ENCODE data around the gene ATXN1. TPM values are rescaled to one million over a fixed set of nuclear protein-coding genes. Genes with fewer than 3 reads are reported as not detected.
"Not testable (repeated sequence)": the region's sequence is repeated elsewhere in the genome, so short reads cannot be mapped to it uniquely, and the experiment has no call there.

Gene ATXN1
- total RNA-seq, 1 donor from 2014 or later: 18.4 TPM

GRCh38 chr6:16264785-16265184 is 496.5 kb downstream of the ATXN1 start:
- DNase-seq (ENCODE audit: low read depth) (no peak), FAIRE-seq (no peak)
- no peak overlapping the region for H3K4me3 ChIP-seq (ENCODE audit: low read depth, low read length)
- no peaks in the 10 kb centered on the region for H3K27me3 ChIP-seq (ENCODE audit: control insufficient read depth, insufficient read depth, low read length)
- no peaks in the 10 kb centered on the region for H3K36me3 ChIP-seq (ENCODE audit: control insufficient read depth, insufficient read depth, low read length)
- TF ChIP-seq, protein P1, sequence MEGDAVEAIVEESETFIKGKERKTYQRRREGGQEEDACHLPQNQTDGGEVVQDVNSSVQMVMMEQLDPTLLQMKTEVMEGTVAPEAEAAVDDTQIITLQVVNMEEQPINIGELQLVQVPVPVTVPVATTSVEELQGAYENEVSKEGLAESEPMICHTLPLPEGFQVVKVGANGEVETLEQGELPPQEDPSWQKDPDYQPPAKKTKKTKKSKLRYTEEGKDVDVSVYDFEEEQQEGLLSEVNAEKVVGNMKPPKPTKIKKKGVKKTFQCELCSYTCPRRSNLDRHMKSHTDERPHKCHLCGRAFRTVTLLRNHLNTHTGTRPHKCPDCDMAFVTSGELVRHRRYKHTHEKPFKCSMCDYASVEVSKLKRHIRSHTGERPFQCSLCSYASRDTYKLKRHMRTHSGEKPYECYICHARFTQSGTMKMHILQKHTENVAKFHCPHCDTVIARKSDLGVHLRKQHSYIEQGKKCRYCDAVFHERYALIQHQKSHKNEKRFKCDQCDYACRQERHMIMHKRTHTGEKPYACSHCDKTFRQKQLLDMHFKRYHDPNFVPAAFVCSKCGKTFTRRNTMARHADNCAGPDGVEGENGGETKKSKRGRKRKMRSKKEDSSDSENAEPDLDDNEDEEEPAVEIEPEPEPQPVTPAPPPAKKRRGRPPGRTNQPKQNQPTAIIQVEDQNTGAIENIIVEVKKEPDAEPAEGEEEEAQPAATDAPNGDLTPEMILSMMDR (IDR thresholded peaks at IDR 0.05; ENCODE audit: insufficient read depth, low read length, severe bottlenecking): no peak

DNA sequence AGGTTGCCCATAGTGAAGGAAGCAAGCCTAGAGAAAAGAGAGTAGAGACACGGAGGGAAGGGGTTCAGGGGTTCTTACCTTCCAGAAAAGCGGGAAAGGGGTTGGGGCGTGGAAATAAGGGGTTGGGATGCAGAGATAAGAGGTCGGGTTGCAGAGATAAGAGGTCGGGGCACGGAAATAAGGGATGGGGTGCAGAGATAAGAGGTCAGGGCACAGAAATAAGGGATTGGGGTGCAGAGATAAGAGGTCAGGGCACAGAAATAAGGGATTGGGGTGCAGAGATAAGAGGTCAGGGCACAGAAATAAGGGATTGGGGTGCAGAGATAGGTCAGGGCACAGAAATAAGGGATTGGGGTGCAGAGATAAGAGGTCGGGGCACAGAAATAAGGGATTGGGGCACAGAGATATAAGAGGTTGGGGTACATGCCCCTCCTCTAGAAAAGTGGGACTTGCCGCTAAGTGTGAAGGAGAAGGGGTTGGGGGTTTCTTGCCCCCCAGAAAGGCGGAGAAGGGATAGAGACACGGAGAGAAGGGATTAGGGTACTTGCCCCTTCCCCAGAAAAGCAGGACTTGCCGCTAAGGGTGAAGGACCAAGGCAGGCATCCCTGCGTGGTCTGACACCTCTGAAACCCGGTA is 497.7 kb downstream of the ATXN1 start:
- not testable (repeated sequence) for H3K36me3 ChIP-seq (ENCODE audit: control insufficient read depth, insufficient read depth, low read length); H3K4me3 ChIP-seq (ENCODE audit: low read depth, low read length); H3K27me3 ChIP-seq (ENCODE audit: control insufficient read depth, insufficient read depth, low read length); DNase-seq (ENCODE audit: low read depth); FAIRE-seq

DNA sequence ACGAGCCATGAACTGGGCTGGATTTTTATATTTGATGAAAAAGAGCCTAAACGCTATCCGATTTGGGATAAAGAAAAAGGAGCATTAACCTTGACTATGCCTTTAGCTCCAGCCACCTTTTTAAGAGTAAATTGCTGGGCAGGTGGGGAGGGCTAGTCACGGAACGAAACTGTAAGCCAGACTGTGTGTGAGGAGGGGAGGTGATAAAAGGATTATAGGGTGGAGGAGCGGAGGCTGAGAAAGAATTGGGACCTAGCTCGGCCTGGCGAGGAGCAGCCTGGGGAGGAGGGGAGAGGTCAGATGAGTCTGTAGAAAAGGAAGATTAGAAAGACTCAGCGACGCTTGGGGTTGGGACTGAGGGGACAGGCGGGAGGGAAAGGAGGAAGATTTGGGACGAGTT is 498.5 kb downstream of the ATXN1 start:
- DNase-seq (ENCODE audit: low read depth); H3K27me3 ChIP-seq (ENCODE audit: control insufficient read depth, insufficient read depth, low read length); H3K36me3 ChIP-seq (ENCODE audit: control insufficient read depth, insufficient read depth, low read length); FAIRE-seq; H3K4me3 ChIP-seq (ENCODE audit: low read depth, low read length): not testable (repeated sequence)

DNA sequence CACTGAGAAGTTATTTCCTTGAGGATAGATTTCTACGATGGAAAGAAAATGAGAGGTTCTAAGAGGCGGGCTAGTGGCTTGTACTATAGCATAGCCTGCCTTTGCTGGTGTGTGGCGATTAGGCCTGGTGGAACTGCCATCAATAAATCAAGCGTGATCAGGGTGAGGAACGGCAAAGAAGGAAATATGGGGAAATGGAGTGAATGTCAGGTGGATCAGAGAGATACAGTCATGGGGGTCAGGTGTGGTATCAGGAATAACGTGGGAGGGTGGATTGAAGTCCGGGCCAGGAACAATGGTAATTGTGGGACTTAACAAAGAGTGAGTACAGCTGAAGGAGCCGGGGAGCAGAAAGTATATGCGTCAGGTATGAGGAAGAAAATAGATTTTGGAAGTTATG is 500.7 kb downstream of the ATXN1 start:
- H3K4me3 ChIP-seq (ENCODE audit: low read depth, low read length); H3K36me3 ChIP-seq (ENCODE audit: control insufficient read depth, insufficient read depth, low read length); H3K27me3 ChIP-seq (ENCODE audit: control insufficient read depth, insufficient read depth, low read length); FAIRE-seq; DNase-seq (ENCODE audit: low read depth): not testable (repeated sequence)

DNA sequence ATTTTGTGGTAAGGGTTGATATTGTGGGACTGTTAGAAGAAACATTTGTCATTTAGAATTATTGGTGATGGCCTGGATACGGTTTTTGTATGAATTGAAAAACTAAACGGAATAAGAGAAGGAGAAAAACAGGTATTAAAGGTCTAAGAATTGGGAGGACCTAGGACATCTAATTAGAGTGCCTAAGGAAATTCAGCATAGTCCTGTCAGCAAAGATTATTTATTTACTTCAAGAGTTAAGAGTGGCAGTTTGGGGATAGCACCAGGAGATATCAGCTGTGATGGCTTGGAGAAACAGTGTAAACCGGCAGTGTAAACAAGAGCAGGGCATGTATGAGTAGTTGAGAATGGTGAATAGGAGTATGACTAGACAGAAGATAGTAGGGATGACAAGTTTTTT is 501.7 kb downstream of the ATXN1 start:
- not testable (repeated sequence) for H3K27me3 ChIP-seq (ENCODE audit: control insufficient read depth, insufficient read depth, low read length); DNase-seq (ENCODE audit: low read depth); FAIRE-seq

DNA sequence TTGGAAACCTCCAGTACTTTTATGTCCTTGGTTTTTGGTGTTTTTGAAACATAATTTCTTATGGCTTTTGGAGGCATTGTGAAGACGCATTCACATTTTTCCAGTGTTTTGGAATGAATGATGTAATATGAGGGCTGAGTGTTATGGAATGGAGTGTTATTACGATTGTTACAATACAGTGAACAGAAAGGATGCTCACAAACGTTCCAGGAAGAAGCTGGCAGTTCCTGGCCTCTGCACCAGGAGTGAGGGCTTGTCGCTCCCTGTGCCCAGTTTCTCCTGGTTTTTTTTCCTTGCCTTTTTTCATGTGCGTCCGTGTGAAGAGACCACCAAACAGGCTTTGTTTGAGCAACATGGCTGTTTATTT is 502.6 kb downstream of the ATXN1 start:
- DNase-seq (ENCODE audit: low read depth) (no peak), FAIRE-seq (no peak)
- Histone ChIP-seq H3K4me3 (ENCODE audit: low read depth, low read length) (no peak overlapping the region), H3K27me3 (ENCODE audit: control insufficient read depth, insufficient read depth, low read length) (no peaks in the 10 kb centered on the region), H3K36me3 (ENCODE audit: control insufficient read depth, insufficient read depth, low read length) (no peaks in the 10 kb centered on the region)
- TF ChIP-seq, protein P1 (IDR thresholded peaks at IDR 0.05; ENCODE audit: insufficient read depth, low read length, severe bottlenecking): no peak

More for the DNA sequence above, 501.7 kb downstream of the ATXN1 start:
- not testable (repeated sequence) for H3K36me3 ChIP-seq (ENCODE audit: control insufficient read depth, insufficient read depth, low read length); H3K4me3 ChIP-seq (ENCODE audit: low read depth, low read length)

DNA sequence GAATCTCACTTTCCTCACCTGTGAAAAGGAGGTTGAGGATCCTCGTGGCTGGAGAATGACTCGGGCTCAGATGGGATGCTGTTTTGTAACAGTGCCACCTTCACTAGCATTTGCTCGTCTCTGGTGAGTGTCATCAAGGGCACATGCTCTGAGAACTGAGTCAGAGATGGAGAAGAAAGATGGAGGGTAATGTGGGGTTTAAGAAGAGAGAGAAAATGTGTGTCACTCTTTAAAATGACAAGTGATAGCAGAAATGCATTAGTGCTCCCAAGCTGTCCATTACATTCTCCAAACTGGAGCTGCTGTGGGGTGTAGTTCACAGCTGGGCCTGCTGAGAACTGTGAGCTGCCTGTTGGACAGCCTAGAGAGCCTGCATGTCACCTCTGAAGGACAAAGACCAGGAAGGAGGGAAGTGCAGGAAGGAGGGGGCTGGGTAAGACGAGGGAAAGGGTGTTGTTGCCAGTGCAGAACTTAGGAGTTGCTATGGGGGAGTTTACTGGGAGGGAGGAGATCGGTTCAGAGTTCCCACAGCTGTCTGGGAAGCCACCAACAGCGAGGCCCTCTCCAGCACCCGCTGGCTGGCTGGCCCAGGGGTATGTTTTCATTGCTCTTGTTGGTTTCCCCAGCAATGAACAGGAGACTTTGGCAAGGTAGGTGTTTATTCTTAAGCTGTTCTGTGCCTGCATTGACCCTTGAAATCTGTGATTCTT is 503.1 kb downstream of the ATXN1 start:
- H3K36me3 ChIP-seq (ENCODE audit: control insufficient read depth, insufficient read depth, low read length): no peaks in the 10 kb centered on the region
- H3K27me3 ChIP-seq (ENCODE audit: control insufficient read depth, insufficient read depth, low read length): no peaks in the 10 kb centered on the region
- no peak overlapping the region for H3K4me3 ChIP-seq (ENCODE audit: low read depth, low read length)
- FAIRE-seq: peak; percentile 32
- DNase-seq (ENCODE audit: low read depth): peak; percentile 46
- TF ChIP-seq, protein P1 (IDR thresholded peaks at IDR 0.05; ENCODE audit: insufficient read depth, low read length, severe bottlenecking): no peak

DNA sequence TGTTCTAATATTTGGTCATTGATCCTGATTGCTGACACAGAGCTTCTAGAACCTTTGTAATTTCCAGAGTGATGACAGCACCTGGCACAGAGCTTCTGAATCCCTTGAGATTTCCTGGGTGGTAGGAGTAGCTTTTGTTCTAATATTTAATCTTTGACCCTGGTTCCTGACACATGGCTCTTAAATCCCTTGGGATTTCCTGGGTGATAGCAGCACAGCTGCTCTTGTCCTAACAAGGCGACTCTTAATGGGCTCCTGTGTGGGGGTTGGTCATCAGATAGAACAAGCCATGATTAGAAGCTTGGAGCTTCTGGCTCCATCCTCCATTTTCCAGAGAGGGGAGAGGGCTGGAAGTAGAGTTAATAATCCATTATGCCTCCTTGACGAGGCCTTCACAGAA is 504.5 kb downstream of the ATXN1 start:
- Histone ChIP-seq H3K4me3 (ENCODE audit: low read depth, low read length) (no peak overlapping the region), H3K36me3 (ENCODE audit: control insufficient read depth, insufficient read depth, low read length) (no peaks in the 10 kb centered on the region), H3K27me3 (ENCODE audit: control insufficient read depth, insufficient read depth, low read length) (no peaks in the 10 kb centered on the region)
- TF ChIP-seq, protein P1 (IDR thresholded peaks at IDR 0.05; ENCODE audit: insufficient read depth, low read length, severe bottlenecking): no peak
- DNase-seq (ENCODE audit: low read depth) (no peak), FAIRE-seq (no peak)
